OCI-M1 (cell line): ENCODE results near the gene COPG2.
A peak's percentile ranks its signal among the peaks of the same experiment; 100 is the strongest.
"Not testable (repeated sequence)": the region's sequence is repeated elsewhere in the genome, so short reads cannot be mapped to it uniquely, and the experiment has no call there.

Experiments used
- DNase-seq: peaks from one replicate; lab custom pipeline; 2025; lab: John Stamatoyannopoulos, UW

The COPG2 gene

DNA sequence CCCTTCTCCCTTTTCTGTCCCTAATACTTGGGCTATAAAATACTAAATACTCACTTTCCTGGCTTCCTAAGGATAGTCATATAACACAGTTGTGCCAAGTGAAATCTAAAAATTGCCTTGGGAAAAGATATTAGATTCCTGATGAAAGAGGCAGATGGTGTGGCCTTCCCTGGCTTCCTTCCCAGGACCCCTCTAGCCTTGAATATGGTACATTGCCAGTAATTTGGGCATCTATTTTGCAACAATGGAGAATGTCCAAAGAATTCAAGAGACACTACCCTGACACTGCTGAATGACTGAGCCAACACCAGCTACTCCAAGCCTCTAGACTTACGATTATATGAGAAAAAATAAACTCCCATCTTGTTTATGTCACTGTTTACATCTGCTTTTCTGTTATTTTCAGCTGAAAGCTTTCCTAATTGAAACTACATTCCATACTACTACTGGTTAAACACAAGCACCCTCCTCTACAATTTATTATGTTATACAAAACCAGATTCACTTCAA, 17.9 kb downstream of the COPG2 start:
- DNase-seq, result no peak

DNA sequence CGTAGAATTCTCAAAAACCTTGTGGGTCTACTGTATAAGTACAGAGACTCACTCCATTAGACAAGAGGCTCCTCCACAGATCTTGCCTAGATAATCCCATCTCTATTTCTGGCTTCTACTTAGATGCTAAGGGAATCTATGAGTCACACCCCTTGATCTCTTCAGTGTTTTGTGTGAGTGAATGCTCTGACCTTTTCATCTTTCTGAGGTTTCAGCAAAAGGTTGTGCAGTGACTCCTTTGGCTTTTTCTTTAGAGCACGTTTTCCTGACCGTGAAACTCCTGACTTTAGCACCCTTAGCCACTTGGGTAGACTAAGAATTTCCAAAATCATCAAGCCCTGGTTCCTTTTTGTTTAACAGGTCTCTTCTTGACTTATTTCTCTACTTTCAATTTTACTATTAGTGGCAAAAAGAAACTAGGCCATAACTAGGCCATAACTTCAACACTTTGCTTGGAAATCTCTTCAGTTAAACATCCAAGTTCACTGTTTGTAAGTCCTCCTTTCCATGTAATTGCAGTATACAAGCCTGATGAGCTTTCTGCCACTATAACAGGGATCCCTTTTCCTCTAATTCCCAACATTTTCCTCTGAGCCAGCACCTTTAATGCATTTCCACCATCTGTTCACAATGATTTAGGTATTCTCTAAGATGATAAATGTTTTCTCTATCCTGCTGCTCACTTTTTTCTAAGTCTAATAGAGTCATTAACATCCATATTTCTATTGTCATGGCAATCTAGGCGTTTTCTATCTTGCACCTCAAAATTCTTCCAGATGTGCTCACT, 19.4 kb downstream of the COPG2 start:
- DNase-seq, result no peak

DNA sequence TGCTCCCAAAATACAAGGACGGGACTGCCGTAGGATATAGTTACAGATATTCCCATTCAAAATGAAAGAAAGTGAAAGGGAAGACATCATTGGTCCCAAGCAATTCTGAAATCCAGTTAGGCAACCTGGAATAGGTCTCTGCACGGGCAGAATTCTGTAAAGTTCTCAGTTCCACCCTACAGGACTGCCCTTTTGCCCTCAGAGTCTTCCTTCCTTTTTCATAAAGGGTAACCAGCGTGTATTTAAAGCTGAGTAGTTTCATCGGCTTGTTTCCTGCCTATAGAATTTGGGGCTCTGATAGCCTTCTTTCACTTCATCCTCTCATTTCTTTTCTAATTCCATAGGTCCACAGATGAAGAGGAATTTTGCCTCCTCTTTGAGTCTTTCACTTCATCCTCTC, 20.0 kb downstream of the COPG2 start:
- no peak for DNase-seq

DNA sequence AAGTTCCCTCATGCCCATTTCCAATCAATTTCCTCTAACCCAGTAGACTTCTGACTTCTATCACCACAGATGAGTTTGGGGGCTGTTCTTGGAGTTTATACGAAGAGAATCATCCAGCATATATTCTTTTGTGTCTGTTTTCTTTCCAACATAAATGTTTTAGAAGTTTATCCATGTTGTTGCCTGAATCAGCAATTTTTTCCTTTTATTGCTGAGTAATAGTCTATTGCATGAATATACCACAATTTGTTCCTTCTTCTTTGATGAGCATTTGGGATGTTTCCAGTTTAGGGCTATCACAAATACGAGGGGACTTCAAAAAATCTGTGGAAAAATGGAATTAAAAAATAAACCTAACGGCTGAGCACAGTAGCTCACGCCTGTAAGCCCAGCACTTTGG, 26.2 kb downstream of the COPG2 start:
- DNase-seq, result no peak

DNA sequence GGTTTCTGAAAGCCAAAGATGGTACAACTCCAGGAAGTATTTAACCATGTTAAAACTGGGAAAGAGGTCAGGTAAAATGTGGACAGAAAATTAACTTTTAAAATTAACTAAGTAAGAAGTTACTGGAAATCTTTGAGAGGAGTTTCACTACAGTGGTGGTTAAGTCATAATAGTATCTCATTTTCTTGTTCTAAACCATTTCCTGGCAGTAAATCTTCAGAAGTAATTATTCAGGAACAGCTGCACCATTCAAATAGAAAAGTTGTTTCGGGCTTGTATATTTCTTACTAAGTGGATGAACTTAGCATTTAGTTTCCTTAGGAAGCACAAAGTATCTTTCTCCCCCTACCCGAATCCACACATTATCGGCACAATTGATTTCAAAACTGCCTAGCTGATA, 27.1 kb downstream of the COPG2 start:
- no peak for DNase-seq

DNA sequence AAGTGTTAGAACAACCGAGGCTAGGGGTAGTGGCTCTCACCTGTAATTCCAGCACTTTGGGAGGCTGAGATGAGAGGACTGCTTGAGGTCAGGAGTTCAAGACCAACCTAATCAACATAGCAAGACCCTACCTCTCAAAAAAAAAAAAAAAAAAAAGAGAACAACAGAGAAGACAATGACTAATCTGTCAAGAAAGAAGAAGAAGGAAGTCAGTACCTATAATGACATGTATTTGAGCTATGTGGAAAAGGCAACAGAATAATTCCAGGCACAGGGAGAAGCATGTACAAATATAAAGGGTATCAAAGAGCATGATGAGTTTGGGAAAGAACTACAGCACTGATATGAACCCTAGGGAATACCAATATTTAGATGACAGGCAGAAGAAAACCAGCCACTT, 27.5 kb downstream of the COPG2 start:
- no peak for DNase-seq

DNA sequence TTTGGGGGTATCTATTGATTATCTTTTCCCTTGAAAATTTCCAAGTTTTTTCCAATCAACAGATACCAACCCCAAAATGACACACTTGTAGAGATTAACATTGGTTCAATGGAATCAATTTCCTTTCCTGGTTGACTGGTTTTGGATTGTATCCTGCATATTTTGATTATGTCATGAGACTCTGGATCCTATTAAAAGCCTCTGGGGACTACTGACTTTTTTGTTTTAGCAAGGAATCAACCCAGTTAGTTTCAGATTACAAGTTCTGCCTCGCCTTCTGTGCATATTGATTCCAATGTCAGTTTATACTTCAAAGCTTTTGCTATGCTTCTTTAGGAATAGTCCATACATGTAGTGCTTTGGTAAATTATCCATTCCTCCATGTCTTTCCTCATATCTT, 29.2 kb downstream of the COPG2 start:
- DNase-seq, result no peak

DNA sequence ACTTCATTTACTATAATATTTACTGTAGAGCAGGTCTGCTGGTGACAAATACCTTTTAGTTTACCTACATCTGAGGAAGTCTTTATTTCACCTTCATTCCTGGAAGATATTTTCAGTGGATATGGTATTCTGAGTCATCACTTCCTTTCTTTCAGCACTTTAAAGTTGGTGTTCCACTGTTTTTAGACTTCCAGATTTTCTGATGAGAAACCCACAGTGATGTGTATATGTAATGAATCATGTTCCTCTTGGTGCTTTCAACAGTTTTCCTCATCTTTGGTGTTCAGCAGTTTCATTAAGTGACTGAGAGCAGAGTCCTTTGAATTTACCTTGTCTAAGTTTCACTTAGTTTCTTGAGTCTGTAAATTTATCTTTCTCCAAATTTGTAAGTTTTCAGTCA, 36.4 kb downstream of the COPG2 start:
- no peak for DNase-seq

DNA sequence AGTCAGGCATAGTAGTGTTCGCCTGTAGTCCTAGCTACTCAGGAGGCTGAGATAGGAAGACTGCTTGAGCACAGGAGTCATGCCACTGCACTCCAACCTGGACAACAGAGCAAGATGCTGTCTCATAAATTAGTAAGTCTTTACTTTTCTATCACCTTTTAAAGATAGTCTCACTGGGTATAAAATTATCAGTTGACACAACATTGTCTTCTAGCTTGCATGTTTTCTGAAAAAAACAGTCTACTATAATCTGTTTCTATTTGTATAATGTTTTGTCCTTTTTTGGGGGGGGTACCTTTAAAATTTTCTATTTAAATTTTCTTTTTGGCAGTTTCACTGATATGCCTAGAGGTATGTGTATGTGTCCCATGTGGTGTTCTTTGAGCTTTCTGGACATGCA, 39.6 kb downstream of the COPG2 start:
- no peak for DNase-seq

DNA sequence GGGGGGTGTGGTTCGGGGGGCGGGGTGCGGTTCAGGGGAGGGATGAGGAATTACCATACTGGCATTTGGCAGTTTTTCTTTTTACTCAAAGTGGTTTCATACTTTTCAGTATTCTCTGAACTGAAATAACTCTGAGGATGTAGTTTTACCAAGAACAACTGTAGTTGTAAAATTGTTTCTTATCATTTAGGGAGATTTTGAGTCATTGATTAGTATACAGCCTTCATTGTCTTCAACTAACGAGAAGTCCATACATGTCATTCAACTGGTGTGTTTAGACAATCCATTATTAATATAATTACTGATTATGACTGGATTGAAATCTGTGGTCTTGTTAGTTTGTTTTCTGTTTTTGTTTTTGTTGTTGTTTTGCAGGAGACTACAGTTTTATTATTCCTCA, 40.8 kb downstream of the COPG2 start:
- DNase-seq, result no peak

DNA sequence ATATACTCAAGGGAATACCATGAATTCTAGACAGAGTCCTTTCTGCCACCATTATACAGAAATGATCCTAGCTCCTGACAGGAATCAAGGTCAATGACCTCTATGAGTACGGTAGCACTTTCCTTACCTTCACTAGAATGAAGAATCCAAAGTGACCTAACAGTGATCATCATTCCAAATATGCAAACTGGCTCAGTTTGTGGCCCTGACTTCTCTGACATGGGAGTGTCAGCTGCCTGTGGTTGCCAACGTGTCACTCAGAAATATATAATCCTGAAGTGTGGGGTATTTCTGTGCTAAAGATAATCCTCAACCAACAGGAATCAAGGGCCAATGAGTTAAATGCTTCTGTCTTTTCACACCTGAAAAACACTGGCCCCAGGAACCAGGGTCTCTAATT, 45.7 kb downstream of the COPG2 start:
- no peak for DNase-seq

DNA sequence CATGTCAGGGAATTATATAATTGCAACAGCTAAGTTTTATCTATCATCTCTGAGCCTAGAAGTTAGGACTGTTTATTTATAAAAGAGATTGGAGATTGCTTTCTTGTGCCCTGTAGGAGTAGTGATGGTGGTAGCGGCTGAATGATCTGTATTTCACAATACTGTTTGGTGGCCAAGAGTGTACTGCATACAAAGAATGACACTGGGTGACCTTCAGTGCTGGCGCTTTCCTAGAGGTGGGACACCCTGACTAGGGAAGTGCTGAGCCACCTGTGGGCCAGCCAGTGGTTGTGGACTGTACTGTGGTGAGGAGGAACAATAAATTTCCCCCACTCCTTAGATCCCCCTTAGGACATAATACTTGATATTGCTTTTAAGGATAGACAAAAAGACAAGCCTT, 53.0 kb downstream of the COPG2 start:
- no peak for DNase-seq

DNA sequence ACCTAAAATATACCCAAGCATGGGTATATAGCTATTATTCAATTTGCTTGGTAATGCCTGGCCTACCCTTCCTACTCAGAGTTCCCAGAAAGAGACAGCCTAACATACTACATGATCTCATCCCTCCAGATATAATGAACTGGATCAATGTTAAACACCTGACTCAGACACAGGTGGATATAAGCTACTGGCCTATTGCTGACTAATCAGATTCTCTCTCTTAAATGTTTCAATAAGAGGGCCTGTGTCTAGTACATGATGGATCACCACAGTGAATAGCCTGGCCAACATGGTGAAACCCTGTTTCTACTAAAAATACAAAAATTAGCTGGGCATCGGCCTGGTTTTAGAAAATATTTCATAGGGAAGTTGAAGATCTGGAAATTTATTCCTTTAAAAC, 54.1 kb downstream of the COPG2 start:
- no peak for DNase-seq

DNA sequence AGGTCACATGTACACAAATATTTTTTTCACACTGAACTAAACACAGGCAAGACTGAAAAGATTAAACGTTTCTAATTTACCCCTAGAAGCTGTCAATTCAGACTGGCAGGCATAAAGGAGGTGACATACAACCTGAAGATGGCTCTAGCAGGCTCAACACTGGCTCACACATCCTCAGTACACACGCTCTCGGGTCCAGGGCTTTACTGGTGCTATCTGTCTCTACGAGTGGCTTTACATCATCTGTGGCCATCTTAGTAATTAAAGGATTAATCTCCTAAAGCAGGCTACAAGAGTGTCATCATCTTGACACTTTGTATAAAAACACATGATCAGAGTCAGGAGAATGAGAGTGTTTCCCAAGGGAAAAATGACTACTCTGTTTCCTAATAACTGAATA, 57.3 kb downstream of the COPG2 start:
- DNase-seq, result no peak

DNA sequence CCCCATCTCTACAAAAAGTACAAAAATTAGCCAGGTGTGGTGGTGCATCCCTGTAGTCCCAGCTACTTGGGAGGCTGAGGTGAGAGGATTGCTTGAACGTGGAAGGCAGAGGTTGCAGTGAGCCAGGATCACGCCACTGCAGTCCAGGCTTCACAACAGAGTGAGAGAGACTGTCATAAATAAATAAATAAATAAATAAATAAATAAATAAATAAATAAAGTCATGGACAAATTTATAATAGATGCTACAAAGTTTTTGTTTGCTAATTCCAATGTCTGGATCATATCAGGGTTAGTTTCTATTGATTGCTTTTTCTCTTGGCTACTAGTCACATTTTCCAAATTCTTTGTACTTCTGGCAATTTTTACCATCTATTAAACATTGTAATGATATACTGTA, 61.5 kb downstream of the COPG2 start:
- not testable (repeated sequence) for DNase-seq

DNA sequence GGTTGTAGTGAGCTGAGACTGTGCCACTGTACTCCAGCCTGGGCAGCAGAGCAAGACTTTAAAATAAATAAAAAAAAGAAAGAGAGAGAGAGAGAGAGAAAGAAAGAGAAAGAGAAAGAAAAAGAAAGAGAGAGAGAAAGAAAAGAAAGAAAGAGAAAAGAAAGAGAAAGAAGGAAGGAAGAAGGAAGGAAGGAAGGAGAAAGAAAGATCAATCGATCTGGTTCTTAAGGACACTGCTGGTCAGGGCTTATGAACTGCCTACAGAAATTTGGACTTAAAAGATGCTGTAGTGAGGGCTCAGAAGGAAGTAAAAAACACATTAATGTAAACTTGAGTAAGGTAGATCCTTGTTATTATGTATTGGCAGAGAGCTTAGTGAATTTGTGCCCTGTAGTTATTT, 62.4 kb downstream of the COPG2 start:
- DNase-seq, result no peak

DNA sequence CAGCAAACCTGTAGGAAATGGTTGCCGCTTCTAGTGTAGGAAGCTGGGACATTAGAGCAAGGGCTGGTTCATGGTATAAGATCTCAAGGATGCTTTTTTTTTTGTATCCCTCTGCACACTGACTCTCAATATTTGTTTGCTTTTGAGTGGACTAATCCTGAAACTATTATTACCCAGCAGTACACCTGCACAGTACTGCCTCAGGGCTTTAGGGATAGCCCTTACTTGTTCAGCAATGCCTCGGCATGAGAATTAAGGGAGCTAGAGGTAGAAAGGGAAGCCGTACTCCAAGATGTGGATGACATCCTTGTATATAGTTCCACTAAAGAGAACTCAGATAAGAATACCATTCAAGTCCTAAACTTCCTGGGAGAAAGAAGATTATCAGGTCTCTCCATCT, 70.5 kb downstream of the COPG2 start:
- no peak for DNase-seq

DNA sequence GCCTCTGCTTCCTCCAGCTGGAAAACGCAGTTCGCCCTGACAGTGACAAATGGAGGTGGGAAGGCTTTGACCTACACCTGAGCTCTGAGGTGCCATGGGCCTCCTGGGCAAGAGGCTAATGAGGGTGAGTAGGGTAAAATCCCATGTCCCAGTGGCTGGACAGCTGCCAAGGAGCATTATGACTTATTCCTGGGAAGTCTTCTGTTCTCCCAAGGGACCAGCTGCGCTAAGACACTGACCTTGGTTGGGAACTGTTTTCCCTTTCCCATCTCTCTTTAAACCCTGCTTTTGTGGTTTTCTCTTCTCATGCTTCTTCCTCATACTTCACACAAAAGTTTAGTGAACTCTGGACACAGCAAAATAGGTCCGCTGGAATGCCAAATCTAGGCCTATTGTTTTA, 72.6 kb downstream of the COPG2 start:
- DNase-seq, result no peak

DNA sequence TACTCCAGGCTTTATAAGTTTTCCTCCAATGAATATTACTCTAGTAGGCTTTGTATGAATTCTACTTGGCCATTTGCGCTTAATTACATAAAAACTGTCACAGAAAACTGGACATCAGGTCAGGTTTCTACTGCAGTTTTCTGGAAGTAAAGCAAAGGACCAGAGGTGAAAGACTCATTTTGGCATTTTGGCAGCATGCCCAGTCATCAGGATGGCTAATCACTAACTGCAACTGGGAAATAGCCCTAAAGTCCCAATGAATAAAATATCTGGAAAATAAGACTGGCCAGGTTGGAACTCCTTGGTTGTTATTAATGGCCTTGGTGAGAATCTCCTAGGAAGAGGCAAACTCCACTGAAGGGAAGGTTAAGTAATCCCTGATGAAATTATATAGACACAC, 75.5 kb downstream of the COPG2 start:
- DNase-seq, result no peak

DNA sequence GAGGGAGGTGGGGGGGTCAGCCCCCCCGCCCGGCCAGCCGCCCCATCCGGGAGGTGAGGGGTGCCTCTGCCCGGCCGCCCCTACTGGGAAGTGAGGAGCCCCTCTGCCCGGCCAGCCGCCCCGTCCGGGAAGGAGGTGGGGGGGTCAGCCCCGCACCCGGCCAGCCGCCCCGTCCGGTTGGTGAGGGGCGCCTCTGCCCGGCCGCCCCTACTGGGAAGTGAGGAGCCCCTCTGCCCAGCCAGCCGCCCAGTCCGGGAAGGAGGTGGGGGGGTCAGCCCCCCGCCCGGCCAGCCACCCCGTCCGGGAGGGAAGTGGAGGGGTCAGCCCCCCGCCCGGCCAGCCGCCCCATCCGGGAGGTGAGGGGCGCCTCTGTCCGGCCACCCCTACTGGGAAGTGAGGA, 77.1 kb downstream of the COPG2 start:
- not testable (repeated sequence) for DNase-seq

DNA sequence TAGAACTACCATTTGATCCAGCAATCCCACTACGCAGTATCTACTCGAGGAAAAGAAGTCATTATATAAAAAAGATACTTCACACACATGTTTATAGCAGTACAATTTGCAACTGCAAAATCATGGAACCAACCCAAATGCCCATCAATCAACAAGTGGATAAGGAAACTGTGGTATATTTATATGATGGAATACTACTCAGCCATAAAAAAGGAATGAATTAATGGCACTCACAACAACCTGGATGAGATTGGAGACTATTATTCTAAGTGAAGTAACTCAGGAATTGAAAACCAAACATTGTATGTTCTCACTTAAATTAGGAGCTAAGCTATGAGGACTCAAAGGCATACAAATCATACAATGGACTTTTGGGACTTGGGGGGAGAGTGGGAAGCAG, 82.6 kb downstream of the COPG2 start:
- not testable (repeated sequence) for DNase-seq

DNA sequence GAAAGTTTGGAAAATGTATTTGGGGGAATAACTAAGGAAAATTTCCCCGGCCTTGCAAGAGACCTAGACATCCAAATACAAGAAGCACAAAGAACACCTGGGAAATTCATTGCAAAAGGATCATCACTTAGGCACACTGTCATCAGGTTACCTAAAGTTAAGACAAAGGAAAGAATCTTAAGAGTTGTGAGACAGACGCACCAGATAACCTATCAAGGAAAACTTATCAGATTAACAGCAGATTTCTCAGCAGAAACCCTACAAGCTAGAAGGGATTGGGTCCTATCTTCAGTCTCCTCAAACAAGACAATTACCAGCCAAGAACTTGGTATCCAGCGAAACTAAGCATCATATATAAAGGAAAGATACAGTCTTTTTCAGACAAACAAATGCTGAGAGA, 93.4 kb downstream of the COPG2 start:
- not testable (repeated sequence) for DNase-seq

DNA sequence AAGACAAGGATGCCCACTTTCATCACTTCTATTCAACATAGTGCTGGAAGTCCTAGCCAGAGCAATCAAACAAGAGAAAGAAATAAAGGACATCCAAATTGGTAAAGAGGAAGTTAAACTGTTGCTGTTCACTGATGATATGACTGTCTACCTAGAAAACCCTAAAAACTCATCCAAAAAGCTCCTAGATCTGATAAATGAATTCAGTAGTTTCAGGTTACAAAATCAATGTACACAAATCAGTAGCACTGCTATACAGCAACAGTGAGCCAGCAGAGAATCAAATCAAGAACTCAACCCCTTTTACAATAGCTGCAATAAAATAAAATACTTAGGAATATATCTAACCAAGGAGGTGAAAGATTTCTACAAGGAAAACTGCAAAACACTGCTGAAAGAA, 98.4 kb downstream of the COPG2 start:
- peak; percentile 32 for DNase-seq

DNA sequence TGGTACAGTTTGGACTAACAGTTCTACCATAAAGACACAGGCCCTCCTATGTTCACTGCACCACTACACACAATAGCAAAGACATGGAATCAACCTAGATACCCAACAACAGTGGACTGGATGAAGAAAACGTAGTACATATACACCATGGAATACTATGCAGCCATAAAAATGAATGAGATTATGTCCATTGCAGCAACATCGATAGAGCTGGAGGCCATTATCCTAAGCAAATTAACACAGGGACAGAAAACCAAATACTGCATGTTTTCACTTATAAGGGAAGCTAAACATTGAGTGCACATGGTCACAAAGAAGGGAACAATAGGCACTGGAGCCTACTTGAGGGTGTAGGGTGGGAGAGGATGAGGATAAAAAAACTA, 101.7 kb downstream of the COPG2 start:
- DNase-seq, result no peak
